HL-60/S4 treated with retinoic acid at 250 ng/mL for 4 days and 3 days (cell line): ENCODE results near the gene ITPK1.

Source experiments
- in situ Hi-C: fragments of 300-500 bp; cut with MboI; formaldehyde crosslinking; loops from 2 replicates; pipeline ENCODE4 v1.7.0; 2022; ENCODE audit warnings: low sequenced_read_pairs

ITPK1 gene

DNA sequence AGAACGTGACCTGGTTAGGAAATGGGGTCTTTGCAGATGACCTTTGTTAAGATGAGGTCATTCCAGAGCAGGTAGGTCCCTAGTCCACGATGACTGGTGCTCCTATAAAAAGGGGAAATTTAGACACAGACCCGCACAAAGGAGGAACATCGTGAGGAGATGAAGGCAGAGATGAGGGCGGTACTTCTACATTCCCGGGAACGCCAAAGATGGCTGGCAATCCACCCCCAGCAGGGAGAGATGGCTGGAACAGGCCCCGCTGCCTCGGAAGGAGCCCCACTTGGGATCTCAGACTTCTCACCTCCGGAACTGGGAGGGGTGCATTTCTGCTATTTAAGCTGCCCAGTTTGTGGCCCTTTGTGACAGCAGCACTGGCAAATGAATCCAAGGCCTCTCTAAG, 85.0 kb downstream of the ITPK1 start:
- in situ Hi-C loops, result no loop called here

DNA sequence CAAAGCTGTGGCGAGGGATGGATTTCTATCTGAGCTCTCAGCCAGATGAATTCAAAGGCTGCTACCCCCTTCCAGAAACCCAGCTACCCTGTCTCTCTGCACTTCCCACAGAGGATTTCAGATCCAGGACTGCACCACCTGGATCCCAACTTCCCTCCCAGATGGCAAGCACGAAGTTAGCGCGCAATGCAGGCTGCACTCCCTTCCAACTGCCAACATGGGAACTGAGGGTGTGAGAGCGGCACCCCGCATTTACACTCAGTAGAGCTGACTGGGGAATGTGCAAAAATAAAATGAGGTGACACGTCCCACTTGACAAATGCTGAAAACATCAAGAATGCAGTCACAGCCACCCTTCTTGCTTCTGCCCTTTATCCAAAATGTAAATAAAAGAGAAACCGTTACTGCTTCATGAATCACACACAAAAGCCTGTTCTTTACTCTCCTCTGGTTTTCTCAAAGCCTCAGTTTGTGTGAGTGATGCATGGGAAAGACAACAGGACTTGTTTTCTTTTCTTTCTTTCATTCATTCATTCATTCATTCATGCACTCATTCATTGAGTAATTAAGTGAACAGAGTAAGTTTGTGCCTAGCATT, 85.7 kb downstream of the ITPK1 start:
- in situ Hi-C loops, result no loop called here

DNA sequence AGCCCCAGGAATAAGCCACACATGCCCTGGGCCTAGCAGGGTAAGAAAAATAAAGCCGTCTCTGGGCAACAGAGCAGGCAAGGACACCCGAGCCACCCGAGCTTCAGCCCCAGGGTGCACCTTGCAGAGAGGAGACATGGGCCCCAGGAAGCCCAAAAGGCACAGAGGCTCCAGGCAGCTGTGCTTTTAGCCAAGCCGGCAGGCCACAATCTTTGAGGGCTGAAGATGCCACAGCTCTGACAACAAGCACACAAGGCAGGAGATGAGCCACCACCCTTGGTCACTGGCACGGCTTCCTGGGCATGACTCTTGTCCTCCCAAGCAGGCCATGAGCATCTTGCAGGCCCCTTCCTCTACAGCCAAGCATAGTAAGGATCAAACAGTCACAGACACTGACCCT, 86.3 kb downstream of the ITPK1 start:
- in situ Hi-C loops, result no loop called here

DNA sequence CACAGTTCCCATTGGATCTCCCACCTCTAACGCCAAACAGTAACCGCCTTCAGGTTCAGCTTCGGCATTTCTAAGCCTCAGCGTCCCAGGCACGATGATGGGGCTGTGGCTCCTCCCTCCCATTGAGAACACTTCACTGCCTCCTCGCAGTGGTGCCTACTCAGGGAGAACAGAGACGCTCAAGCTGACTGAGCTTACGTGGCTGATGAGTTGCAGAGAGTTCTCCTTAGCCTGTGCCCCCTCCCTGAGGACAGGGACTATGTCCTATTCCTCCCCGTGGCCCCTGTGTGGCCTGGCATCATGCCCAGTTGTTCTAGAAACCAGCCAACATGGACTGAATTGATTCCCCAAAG, 87.0 kb downstream of the ITPK1 start:
- in situ Hi-C loops, result no loop called here

DNA sequence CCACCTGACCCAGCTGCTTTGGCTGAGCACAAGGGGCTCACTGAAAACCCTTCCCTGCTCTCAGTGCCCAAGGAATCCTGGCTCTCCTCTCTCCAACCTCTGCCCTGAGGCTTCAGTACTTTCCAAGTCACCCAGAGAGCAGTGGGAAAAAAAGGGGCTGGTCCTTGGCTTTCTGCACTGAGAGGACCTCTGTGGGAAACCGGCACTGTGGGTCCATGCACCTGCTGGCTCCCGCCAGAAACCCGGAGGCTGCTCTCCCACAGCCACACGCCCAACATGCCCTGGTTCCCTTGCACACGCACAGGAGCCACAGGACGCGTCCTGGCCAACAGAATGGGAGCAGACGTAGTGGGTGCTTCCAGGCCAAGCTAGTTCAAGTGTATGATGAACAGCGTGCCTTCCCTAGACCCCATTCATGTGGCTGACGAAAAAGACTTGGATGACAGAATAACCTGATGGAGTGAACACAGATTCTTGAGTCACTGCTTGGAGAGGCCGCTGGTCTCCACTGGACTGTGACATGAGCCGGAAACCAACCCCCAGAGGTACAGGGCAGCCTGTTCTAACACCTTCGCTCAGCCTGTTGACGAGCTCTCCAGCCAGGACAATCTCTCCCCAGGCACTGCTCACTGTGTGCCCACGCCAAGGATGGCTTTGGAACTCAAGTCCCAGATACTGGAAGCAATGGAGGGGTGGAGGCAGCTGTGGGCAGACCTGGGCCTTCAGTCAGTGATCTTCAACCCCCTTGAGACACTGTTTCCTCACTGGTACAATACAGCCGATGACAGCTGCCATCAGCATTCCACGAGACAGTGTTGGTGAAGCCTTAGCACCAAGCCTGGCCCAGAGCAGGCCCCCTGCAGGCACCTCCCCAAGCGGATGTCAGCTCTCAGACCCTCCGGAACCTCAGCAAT, 87.7 kb downstream of the ITPK1 start:
- in situ Hi-C loops, result no loop called here

DNA sequence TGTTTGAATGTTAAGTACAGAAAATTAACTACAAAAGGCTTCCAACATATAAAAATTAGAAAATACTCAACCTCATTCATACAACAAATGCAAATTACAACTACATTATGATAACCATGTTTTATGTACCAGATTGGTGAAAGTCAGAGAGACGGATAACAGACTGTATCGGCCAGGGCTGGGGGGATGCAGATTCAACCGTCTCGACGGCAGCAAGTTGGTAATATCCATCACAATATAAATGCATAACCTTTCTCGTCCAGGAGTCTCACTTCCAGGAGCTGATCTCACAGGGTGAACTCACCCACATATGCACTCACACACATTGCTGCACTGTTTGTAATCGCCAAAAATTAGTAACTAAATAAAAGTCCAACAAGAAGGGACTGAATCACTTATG, 89.4 kb downstream of the ITPK1 start:
- in situ Hi-C loops, result no loop called here

DNA sequence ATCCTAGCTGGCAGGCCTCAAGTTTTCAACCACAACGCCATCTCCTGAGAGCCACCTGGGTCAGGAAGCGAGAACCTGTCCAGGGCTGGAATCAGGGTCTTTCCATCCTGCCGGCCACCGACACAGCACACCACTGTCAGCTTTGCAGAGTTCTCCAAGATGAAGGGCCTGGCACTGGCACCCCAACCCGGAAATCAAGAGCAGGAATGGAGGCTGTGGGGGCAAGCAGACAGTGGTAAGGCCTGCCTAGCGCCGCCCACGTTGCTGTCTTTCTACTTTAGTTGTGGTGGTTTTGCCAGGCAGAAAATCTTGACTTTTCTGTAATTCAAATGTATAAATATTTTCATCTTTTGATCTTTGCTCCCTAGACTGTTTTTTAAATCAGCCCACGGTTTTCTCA, 90.7 kb downstream of the ITPK1 start:
- in situ Hi-C loops, result no loop called here

DNA sequence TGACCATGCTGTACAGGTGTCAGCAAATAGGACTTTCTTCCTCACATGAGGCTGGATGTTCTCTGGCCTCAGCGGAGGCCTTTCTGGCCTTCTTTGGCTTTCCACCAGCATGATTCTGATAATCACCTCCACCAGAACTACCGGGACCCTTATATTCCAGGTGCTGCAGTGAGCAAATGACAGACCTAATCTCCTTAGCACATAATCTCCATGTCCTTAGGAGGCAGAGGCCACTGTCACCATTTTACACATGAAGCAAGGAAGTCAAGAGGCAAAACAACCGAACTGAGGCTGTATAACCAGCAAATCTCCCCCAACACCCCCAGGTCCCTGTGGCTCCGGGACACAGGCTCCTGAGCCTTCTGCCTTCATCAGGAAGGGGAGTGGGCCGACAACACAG, 91.2 kb downstream of the ITPK1 start:
- in situ Hi-C loops, result no loop called here

DNA sequence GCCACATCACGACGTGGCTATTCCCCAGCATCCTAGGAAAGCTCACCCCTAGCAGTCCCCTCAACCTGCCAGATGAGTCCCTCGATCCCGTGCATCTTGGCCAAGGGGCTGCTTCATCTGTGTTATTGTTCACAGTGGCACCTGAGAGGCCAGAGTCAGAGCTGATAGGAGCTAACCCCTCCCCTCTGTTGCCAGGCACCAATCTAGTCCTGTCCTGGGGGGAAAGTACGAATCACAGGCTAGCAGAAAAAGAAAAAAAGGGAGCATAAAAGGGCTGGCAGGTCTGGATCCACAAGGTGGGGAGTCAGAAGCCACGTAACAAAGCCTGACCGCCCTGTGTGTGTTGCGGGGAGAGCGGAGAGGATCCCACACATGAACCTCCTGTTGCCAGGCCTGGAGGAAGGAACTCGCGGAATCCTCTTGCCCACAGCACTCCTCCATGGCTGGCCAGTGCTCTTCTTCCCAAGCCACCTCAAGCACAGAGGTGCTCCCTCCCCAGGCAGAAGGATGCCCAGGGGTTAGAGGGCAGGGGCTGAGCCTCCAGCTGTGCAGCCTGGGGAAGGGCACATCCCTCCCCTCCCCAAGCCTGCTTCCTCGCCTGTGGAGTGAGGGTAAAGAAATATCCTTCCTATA, 91.8 kb downstream of the ITPK1 start:
- in situ Hi-C loops, result no loop called here

DNA sequence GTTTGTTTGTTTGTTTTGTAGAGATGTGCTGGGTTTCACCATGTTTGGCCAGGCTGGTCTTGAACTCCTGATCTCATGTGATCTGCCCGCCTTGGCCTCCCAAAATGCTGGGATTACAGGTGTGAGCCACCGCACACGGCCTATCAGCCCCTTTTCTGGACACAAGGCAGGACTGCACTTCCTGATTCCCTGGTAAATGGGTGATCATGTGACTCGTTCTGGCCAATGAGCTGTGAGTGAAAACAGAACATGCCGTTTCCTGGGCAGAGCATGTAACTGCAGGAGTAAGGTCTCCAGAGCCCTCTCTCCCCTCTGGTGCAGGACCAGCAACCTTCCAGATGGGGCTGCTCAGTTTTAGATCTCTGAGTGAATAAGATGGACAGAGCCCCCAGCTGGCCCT, 92.7 kb downstream of the ITPK1 start:
- in situ Hi-C loops, result no loop called here

DNA sequence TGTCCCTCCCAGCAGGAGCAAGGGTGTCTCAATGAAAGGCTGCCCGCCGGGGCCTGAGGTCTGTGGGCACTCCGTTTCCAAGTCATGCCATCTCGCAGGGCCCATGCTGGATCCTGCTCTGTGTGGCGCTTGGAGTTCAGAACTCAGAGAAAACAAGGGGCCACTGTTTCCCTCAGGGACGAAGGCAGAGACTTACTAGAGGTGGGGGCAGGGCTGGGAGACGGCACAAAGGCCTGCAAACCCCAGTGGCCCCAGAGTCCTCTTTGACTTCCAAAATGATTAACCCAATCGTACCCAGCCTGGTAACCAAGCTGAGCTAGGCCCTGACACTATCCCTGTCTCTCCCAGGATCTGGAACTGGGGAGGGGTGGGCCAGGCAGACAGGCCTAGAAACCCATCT, 95.8 kb downstream of the ITPK1 start:
- in situ Hi-C loops, result no loop called here

DNA sequence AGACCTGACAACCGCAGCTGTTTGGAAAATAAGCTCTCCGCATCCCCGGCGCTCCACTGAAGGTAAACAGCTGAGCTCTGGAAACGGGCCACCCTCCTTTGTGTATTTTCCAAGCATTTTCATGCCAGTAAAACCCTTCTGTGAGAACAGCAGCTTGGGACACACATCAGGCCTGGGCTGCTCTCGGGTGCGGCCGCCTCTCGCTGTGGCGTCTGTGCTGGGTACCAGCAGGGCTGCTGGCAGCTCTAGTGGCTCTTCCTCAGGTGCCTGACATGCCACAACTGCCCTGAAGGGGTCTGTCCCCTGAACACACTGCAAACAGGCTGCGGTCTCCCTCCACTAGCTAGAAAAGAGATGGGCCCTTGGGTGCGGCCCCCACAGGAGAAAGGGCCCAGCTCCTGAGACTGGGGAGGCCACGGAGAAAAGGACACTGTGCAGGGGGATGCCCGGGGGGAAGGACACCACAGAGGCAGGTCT, 96.3 kb downstream of the ITPK1 start:
- in situ Hi-C loops, result no loop called here

DNA sequence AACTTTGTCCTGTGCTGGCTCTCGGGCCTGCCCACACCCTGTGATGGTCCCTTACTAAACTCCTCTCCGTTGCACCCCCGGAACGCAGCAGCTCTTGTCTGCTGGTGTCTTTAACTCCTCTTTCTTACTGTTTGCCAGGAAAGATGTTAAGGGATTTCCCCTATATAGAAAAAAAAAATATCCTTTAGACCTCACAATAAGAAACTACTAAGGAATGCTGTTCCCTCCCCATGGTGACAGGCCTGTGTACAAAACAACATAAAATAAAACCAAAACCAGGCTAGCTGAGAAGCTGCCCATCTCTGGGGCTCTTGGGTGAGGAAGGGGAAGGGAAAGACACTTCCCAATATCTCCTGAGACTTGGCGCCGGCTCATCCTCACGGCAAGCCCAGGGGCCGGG, 97.4 kb downstream of the ITPK1 start:
- in situ Hi-C loops, result no loop called here

DNA sequence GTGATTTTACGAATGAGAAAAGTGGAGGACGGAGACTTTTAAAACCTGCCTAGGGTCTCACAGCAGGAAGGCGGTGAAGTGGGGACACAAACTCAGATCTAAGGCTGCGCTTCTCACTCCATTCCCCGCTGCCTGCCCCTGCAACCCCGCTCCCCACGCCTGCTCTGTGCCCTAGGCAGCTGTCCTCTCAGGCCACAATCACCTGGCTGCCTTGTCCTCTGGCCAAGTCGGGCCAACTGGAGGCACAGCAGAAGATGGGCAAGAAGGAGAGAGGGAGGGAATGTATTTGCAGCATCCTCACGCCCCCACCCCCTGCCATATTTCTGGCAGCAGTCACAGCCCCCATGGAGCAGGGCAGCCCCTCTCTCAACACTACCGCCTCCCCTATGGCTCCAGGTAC, 97.8 kb downstream of the ITPK1 start:
- in situ Hi-C loops, result no loop called here

DNA sequence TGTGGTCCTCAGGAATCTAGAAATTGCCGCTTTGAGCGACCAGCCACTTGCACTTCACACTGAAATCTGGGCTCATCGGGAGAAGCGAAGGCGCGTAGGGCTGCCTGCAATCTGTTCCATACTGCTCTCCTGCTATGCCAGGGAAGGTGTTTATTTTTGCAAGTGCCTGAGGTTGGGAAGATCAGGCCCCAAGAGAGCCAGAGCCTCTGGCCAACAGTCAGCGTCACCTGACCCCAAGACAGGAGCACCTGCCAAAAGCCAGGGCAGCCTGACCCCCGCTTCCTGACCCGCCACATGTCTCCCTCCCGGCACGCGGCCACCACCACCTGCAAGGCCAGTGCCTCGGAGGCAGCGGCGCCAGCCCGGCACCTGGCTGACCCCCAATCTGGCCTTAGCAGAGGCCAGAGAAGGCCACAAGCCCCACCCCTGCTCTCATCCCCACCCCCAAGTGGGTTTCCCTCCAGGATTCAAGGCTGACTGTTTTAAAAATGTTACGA, 98.4 kb downstream of the ITPK1 start:
- in situ Hi-C loops, result no loop called here

DNA sequence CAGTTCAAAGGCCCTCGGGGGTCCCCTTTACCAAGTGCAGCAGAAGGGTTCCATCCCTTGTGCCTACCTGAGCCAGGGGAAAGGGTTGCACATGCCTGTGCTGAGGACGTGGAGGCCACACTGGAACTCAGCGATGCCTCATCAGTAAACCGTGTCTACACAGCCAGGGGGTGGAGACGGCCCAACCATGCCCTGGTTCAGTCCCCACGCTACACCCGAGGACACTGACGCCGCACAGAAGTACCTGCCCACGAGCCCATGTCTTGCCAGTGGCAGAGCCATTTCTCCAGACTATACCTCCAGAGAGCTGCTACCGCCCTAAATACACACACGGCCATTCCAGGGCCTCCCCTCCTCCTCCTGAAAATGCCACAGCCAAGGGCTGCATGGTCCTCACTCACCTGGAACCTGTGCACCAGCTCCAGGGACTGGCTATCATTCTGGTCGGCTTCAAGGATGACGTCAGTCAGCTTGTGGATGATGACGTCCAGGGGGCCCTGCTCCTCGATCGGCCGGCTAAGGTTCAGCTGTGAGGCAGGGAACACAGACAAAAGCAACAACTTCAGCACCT, 99.4 kb downstream of the ITPK1 start:
- in situ Hi-C loops, result no loop called here

DNA sequence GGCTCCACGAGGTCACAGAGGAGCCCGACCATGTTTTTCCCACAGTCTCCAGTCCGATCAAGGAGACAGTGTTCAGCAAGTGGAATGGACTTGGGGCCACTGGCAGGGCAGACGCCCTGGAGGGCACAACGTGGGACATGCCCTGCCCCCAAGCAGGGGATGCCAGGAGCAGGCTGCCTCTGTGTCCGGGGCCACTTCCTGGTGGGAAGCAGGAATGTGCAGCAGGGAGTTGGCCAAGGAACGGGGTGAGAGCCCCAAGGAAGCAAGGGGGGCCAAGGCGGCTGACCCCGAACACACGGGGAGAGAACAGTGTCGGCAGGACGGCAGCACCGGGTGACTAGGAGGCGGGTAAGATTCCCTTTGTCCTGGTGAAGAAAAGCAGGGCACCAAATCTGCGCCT, 100.2 kb downstream of the ITPK1 start:
- in situ Hi-C loops, result no loop called here

DNA sequence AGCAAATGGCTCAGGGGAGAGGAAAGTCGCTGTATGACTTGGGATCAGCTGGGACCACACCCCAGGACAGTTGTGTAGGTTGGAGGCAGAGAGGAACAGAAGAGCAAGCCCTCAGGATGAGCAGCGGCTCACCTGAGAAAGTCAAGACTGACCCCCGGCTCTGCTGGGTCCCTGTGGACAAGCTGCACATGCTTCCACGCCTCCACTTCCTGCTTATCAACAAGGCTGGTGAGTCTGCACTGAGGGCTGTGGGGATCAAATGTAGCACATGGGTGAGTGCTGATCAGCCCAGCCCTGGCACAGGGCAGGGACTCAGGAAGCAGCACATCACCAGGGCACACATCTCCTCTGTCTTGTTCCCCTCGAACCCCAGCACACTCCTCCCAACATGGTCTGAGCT, 100.7 kb downstream of the ITPK1 start:
- in situ Hi-C loops, result no loop called here

DNA sequence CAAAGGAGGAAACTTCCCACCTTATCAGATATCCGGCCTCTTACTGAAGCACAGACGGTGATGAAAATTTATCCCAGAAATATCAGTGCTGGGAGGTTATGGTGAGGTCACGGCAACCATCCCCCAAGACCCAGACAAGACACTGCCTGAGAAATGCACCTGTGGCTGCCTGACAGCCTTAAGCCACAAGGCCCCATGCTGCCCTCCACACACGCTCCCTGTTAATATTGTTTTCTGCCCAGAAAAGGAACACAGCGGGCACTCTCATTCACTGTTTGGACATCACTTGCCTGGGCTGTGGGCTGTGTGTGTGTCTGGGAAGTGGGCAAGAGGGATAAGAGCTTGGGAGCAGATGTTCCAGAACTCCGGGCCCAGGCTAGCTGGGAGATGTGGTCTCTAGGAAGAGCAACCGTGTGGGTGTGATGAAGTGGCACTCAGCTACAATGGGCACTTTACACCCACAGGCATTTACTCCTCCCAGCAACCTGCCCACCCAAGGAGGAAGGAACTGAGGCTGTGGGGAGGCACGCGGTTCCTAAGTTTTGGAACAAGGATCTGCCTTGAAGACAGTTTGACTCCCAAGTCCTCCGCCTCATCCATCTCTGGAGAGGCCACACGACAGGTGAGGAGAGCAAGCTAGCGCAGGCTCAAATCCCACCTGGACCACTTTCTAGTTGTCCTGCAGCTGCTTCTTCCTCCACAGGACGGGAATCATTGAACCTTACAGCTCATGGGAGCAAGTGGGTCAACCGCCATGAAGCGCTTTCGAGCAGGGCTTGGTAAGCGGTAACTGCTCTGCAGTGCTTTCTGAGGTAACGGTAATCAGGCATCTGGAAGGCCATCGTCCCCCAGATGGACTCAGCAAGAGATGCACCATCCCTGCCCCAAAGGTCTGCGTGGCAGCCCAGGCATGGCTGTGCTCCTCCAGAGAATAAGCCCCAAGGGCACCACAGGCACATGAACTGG, 101.4 kb downstream of the ITPK1 start:
- in situ Hi-C loops, result no loop called here

DNA sequence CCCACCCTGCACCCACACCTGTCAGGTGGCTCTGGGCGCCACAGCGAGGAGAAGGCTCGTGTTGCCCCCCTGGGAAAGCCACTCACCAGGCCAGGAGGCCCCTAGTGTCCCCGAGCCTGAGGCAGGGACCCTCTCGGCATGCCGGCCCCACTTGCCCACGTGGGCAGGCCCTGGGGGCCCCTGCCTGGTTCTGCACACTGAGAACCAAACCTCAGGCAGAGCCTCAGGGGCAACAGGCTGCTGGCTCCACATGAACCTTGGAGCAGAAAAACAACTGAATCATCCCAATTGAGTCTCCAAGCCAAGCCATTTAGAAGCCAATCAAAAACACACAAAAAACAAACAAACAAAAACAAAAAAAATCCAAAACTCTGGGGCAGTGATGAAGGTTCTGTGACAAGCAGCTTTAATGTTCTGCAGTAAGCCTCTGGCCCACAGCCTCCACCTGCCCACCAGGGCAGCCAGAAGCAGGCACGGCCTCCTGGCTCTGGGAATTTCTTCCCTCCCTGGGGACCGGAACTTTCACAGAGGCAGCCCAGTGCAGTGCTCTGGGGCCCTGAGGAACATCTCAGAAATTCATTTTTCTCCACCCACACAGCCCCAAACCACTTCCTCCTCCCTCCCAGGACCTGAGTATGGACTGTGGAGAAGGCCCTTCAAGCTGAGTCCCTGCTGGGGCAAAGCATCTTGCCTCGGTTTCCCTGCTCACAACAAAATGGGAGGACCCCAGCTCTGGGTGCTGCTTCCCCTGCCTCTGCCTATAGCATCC, 102.6 kb downstream of the ITPK1 start:
- in situ Hi-C loops, result no loop called here
